Measurements from ENCODE around the gene MTX3. TPM values are rescaled to one million over a fixed set of nuclear protein-coding genes. Genes with fewer than 3 reads are reported as not detected.
A peak's percentile ranks its signal among the peaks of the same experiment; 100 is the strongest.

Gene MTX3
- total and polyA plus RNA-seq, 10 of the 15 experiments (the other 5 are each of a cell fraction or from before 2014, with no cell fraction given), result 1.8 to 18.9 (median 9.3) TPM

GRCh38 chr5:80034962-80035821 lies 44.1 kb upstream of the MTX3 start, which contains the start of gene THBS4:
THBS4 (plus strand) TSS chr5:80035348; CDS start chr5:80035538, 190 bp downstream.
- peaks cover 5% of the 10 kb centered on the region in 2 experiments for H3K27me3 ChIP-seq (replicated peaks in 1 of 2; ENCODE audit: control insufficient read depth in 2 of 2, insufficient read depth in 2 of 2, low read length in 1 of 2)
- ChIA-PET CTCF (no interaction called here), RAD21 (ENCODE audit: unreplicated experiment) (no interaction called here), SMC1A (ENCODE audit: uncharacterized antibody, unreplicated experiment) (no interaction called here), POLR2A (no interaction called here)
- H3K36me3 ChIP-seq (ENCODE audit: control insufficient read depth in 2 of 2, insufficient read depth in 2 of 2, low read length in 1 of 2), result no peaks in the 10 kb centered on the region
- TF ChIP-seq BCL3 (IDR thresholded peaks at IDR 0.05; ENCODE audit: borderline replicate concordance, insufficient read depth, low read depth, low read length, poor library complexity, severe bottlenecking) (no peak), ZBTB11 (CRISPR knock-in tag; IDR thresholded peaks at IDR 0.05) (no peak), EZH2 (IDR thresholded peaks at IDR 0.05; ENCODE audit: borderline replicate concordance, control insufficient read depth, low read depth, low read length) (0 out of 2 replicates have a peak, but pooled peaks have one; percentile 23), USF1 (IDR thresholded peaks at IDR 0.05; ENCODE audit: borderline replicate concordance, extremely low read length, insufficient read depth, low read depth, low read length) (no peak), SUZ12 (IDR thresholded peaks at IDR 0.05; ENCODE audit: unreplicated experiment) (peak; percentile 24)
- in situ Hi-C loops (cut with MboI) (no loop called here), intact Hi-C loops (cut with micrococcal nuclease; ENCODE audit: unreplicated experiment) (no loop called here)
- no peak for ATAC-seq
- H3K4me2 ChIP-seq (ENCODE audit: control insufficient read depth, insufficient read depth), result 0 out of 2 replicates have a peak within 1 kb of the TSS, but pooled peaks have one; percentile 9
- no peaks in the 10 kb centered on the region for H3K79me2 ChIP-seq (ENCODE audit: control insufficient read depth, insufficient read depth, low read length)
- WGBS (ENCODE audit: insufficient coverage, insufficient replicate concordance, low lambda C conversion rate, missing lambda C conversion rate), result 29% methylated on average over 29 of the region's 76 CpGs
- no peaks in the 10 kb centered on the region for H3K4me1 ChIP-seq (ENCODE audit: control insufficient read depth, insufficient read depth, low read length)
- DNase-seq (ENCODE audit: low read depth, low spot score), result no peak
- no peak within 1 kb of the TSS for H3K4me3 ChIP-seq
- H4K20me1 ChIP-seq (ENCODE audit: control insufficient read depth, insufficient read depth), result no peaks in the 10 kb centered on the region
- no peak within 1 kb of the TSS for H2AFZ ChIP-seq (ENCODE audit: control insufficient read depth, low read depth, low read length)
- no peak for FAIRE-seq
- H3K27ac ChIP-seq (ENCODE audit: control insufficient read depth, insufficient read depth), result no peak within 1 kb of the TSS
- no TSS peak for BruUV-seq (replicated peaks)
- H3K9ac ChIP-seq (ENCODE audit: control insufficient read depth, insufficient read depth, low read length), result no peak within 1 kb of the TSS
- H3K9me3 ChIP-seq (replicated peaks; ENCODE audit: control insufficient read depth, insufficient read depth, low read length), result no peaks in the 10 kb centered on the region

All from GM12878 (cell line).